Upper lobe of left lung (tissue), 6 donors: ENCODE data around the gene ERC1. TPM values are rescaled to one million over a fixed set of nuclear protein-coding genes. Genes with fewer than 3 reads are reported as not detected.

ENCODE experiments used
- ATAC-seq, 2 donors: fragments of 200-7000 bp; cut with Tn5 transposase; one replicate each; pipeline ENCODE4 v1.9.1; 2022; ENCODE audit warnings: mild to moderate bottlenecking in 2 of 2, moderate library complexity in 2 of 2; ENCODE audit not compliant: low FRiP score in 2 of 2
- DNase-seq, 2 donors: peaks; one replicate each; pipeline ENCODE4 v3.0.0-alpha.2; 2019 to 2020
- H3K27ac ChIP-seq, 4 donors: fragments of 200-600 bp; sonication (generic); one replicate each; pipeline ENCODE4 v1.5.1; 2016 to 2019
- H3K27me3 ChIP-seq, 4 donors: fragments of 200-600 bp; sonication (generic); one replicate each; pipeline ENCODE4 v1.5.1; 2017 to 2019
- H3K36me3 ChIP-seq, 4 donors: fragments of 200-600 bp; sonication (generic); one replicate each; pipeline ENCODE4 v1.5.1; 2016 to 2019
- H3K4me1 ChIP-seq, 4 donors: fragments of 200-600 bp; sonication (generic); one replicate each; pipeline ENCODE4 v1.5.1; 2018 to 2019
- H3K4me3 ChIP-seq, 4 donors: fragments of 200-600 bp; sonication (generic); one replicate each; pipeline ENCODE4 v1.5.1; 2017 to 2019; ENCODE audit warnings: mild to moderate bottlenecking in 2 of 4, moderate library complexity in 1 of 4
- H3K9me3 ChIP-seq, 4 donors: fragments of 200-600 bp; sonication (generic); one replicate each; pipeline ENCODE4 v1.5.1; 2018 to 2019
- CTCF ChIP-seq, 6 experiments: fragments of 450-650 bp in 4 of 6; fragments of 200-600 bp in 2 of 6; sonication (generic) in 2 of 6; IDR thresholded peaks; one replicate each; pipeline ENCODE4 v1.5.1; 2016 to 2019; ENCODE audit warnings: antibody characterized with exemption in 6 of 6
- EP300 ChIP-seq, 4 donors: sonication (generic); formaldehyde crosslinking; IDR thresholded peaks; one replicate each; pipeline ENCODE4 v1.5.1; 2017; ENCODE audit warnings: antibody characterized with exemption in 4 of 4, control low read depth in 2 of 4
- POLR2A ChIP-seq, 4 donors: fragments of 450-650 bp; IDR thresholded peaks; one replicate each; pipeline ENCODE4 v1.5.1; 2016 to 2017; ENCODE audit warnings: antibody characterized with exemption in 4 of 4, mild to moderate bottlenecking in 2 of 4
- POLR2AphosphoS5 ChIP-seq, 2 donors: sonication (generic); formaldehyde crosslinking; IDR thresholded peaks; one replicate each; pipeline ENCODE4 v1.5.1; 2017; ENCODE audit warnings: antibody characterized with exemption in 2 of 2
- WGBS, 2 donors: methylation state at CpG; one replicate each; pipeline ENCODE4 v1.1.5; 2017 to 2018; 5-methylcytosine and 5-hydroxymethylcytosine counted together
- total RNA-seq, 6 donors: library from RNA; depleted of rRNA in 4 of 6; stranded (reverse); fragments of >200 nt in 4 of 6; gene quantifications; one replicate each; pipeline versions ENCODE4 v1.1.0 to v1.2.1, GENCODE V29; 2016 to 2021
- donor health status: DM: no; HTN: no; CAD: no; lungs with moderate emphysema.
- donor health status: DM: no; HTN: yes; CAD: no; lungs with severe emphysema.

Gene ERC1
- total RNA-seq, 6 donors from 2014 or later, result 37.7 to 158 (median 60.1) TPM

DNA sequence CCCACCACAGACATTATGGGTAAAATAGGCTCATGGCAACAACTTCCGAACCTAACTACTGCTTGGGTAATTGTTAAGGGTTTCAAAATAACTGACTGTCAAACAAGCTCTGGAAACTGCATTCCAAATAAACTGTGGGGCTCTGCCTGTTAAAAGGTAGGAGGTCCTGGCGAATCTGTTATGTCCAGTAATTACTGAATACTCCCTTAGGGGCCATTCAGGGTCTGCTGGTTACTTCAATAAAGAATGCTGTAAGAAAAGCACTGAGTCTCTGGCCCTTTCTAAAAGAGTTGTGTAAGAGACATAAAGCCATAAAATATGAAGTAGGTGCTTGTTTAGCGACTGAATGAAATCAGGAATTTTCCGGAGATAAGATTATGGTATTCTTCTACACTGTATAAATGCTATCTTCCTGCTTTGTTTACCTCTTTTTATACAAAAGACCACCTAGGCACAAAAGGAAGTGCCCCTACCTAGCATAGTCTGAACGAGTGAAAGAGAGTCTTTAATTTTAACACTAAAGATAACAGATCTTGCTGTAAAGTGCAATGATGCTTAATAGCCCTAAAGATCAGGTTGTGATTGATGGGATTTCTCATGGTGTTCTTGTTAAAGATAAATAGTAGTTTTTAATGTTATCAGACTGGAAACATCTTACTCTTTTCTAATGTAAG lies 475.6 kb downstream of the ERC1 start:
- Histone ChIP-seq H3K4me1 (peaks cover 0 to 7% (median 7%) of the 10 kb centered on the region in 4 donors), H3K27ac (no peak overlapping the region), H3K36me3 (no peaks in the 10 kb centered on the region), H3K4me3 (no peak overlapping the region), H3K9me3 (no peaks in the 10 kb centered on the region), H3K27me3 (no peaks in the 10 kb centered on the region)
- ATAC-seq, result no peak
- no peak for TF ChIP-seq EP300 (IDR thresholded peaks at IDR 0.05)
- TF ChIP-seq POLR2AphosphoS5 (IDR thresholded peaks at IDR 0.05), result no peak
- TF ChIP-seq POLR2A (IDR thresholded peaks at IDR 0.05), result no peak
- TF ChIP-seq CTCF (IDR thresholded peaks at IDR 0.05), result no peak
- WGBS, 2 donors, result 81 to 83% methylated on average over 5 of the region's 5 CpGs
- DNase-seq, result no peak

DNA sequence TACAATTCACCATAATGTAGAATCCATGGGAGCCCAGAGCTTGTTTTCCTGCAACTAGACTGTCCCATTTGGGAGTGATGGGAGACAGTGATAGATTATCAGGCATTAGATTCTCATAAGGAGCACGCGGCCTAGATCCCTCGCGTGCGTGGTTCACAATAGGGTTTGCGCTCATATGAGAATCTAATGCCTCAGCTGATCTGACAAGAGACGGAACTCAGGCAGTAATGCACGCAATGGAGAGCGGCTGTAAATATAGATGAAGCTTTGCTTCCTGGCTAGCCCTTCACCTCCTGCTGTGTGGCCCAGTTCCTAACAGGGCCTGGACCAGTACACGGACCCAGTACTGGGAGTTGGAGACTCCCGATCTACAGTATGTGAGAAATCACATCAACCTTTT lies 476.7 kb downstream of the ERC1 start:
- TF ChIP-seq POLR2AphosphoS5 (IDR thresholded peaks at IDR 0.05), result no peak
- TF ChIP-seq EP300 (IDR thresholded peaks at IDR 0.05), result no peak
- no peak for TF ChIP-seq CTCF (IDR thresholded peaks at IDR 0.05)
- no peak for TF ChIP-seq POLR2A (IDR thresholded peaks at IDR 0.05)
- Histone ChIP-seq H3K4me1 (peaks cover 2 to 11% (median 9%) of the 10 kb centered on the region in 4 donors), H3K9me3 (no peaks in the 10 kb centered on the region), H3K4me3 (no peak overlapping the region), H3K27ac (no peak overlapping the region), H3K27me3 (no peaks in the 10 kb centered on the region), H3K36me3 (no peaks in the 10 kb centered on the region)
- 91 to 99% methylated on average over 11 of the region's 11 CpGs for WGBS, 2 donors
- DNase-seq (no peak), ATAC-seq (no peak)

- Histone ChIP-seq H3K4me1 (peaks cover 9 to 23% (median 18%) of the 10 kb centered on the region in 4 donors), H3K9me3 (no peaks in the 10 kb centered on the region), H3K36me3 (no peaks in the 10 kb centered on the region), H3K4me3 (no peak overlapping the region), H3K27ac (no peak overlapping the region), H3K27me3 (no peaks in the 10 kb centered on the region)
- DNase-seq, result no peak
- WGBS, 2 donors, result 81 to 92% methylated on average over 6 of the region's 6 CpGs
- ATAC-seq, result no peak
- TF ChIP-seq EP300 (IDR thresholded peaks at IDR 0.05) (no peak), CTCF (IDR thresholded peaks at IDR 0.05) (no peak), POLR2AphosphoS5 (IDR thresholded peaks at IDR 0.05) (no peak), POLR2A (IDR thresholded peaks at IDR 0.05) (no peak)
Measured at GRCh38 chr12:1469070-1469469, 478.0 kb downstream of the ERC1 start.

DNA sequence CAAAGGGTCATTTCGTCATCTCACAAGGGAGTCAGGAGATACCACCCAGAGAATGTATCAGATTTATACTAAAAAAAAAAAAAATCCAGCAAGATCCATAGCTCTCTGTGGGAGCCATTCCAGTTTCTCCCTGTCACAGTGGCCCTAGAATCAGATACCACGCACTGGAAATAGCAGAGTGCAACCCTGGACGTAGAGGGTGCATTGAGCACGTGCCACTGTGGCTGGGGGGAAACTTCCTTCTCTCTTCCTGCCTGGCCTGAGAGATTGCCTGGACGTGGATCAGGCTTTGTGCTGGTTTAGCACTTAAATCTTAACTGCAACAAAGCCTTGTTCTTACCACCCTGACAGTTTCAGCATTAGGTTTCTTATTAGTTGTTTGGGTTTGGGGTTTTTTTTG lies 479.0 kb downstream of the ERC1 start:
- WGBS, 2 donors, result 32 to 54% methylated on average over 5 of the region's 5 CpGs
- no peak for ATAC-seq
- Histone ChIP-seq H3K4me3 (no peak overlapping the region), H3K27ac (no peak overlapping the region), H3K36me3 (no peaks in the 10 kb centered on the region), H3K9me3 (no peaks in the 10 kb centered on the region), H3K4me1 (peaks cover 9 to 31% (median 23%) of the 10 kb centered on the region in 4 donors), H3K27me3 (no peaks in the 10 kb centered on the region)
- TF ChIP-seq POLR2A (IDR thresholded peaks at IDR 0.05) (no peak), CTCF (IDR thresholded peaks at IDR 0.05) (no peak), EP300 (IDR thresholded peaks at IDR 0.05) (no peak)
- DNase-seq, result no peak

GRCh38 chr12:1471224-1471623 lies 480.2 kb downstream of the ERC1 start:
- no peak for DNase-seq
- no peaks in the 10 kb centered on the region for H3K36me3 ChIP-seq
- WGBS, 2 donors, result 82 to 83% methylated on average over 6 of the region's 6 CpGs
- H3K4me3 ChIP-seq, result no peak overlapping the region
- no peak for ATAC-seq
- peaks cover 9 to 31% (median 23%) of the 10 kb centered on the region in 4 donors for H3K4me1 ChIP-seq
- H3K9me3 ChIP-seq, result no peaks in the 10 kb centered on the region
- TF ChIP-seq CTCF (IDR thresholded peaks at IDR 0.05), result no peak
- TF ChIP-seq EP300 (IDR thresholded peaks at IDR 0.05), result no peak
- no peak for TF ChIP-seq POLR2A (IDR thresholded peaks at IDR 0.05)
- no peak for TF ChIP-seq POLR2AphosphoS5 (IDR thresholded peaks at IDR 0.05)
- no peaks in the 10 kb centered on the region for H3K27me3 ChIP-seq
- H3K27ac ChIP-seq, result no peak overlapping the region
